Measurements from ENCODE around the gene NPL. TPM values are rescaled to one million over a fixed set of nuclear protein-coding genes. Genes with fewer than 3 reads are reported as not detected.

NPL gene
- polyA plus RNA-seq, 2 of the 4 experiments (the other 2 are of a cell fraction) = 0.80 to 1.0 TPM

DNA sequence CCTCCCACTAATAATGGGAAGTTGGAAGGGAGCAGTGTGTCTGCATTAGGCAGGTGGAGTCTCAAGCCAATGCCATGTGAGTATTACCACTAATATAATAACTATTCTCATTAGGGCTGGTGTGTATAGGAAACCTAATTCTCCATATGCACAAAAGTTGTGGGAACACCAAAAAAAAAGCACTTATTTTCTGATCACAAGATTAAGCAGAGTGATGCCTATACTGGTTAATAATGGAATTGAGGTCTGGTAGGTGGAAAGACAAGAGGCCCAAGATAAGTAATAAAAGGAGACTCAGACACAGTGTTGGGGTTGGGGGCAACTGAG lies 7.0 kb upstream of the NPL start:
- no peak for DNase-seq (ENCODE audit: low read depth in 1 of 2, low spot score in 1 of 2)
- ChIA-PET CTCF (interaction anchor here (0.6 to 13.8 kb wide), 20 partner anchors 9 to 700 kb away, joined by 3 to 415 read pairs (median 4); partner anchors contain the start of genes RGS16, RGSL1 and RNASEL), POLR2A (no interaction called here)
- Histone ChIP-seq H3K9me3 (no peaks in the 10 kb centered on the region), H3K4me3 (no peak overlapping the region), H3K4me1 (no peaks in the 10 kb centered on the region), H3K27ac (no peak overlapping the region), H3K4me2 (no peak overlapping the region)
- no peak for FAIRE-seq
- no peak for ATAC-seq
- TF ChIP-seq POLR2A (IDR thresholded peaks at IDR 0.05; ENCODE audit: low read length) (no peak), HOXB5 (CRISPR knock-in tag; IDR thresholded peaks at IDR 0.05) (no peak), TFCP2L1 (CRISPR knock-in tag; IDR thresholded peaks at IDR 0.05) (no peak), CHD4 (IDR thresholded peaks at IDR 0.05; ENCODE audit: borderline replicate concordance) (no peak), NPAS2 (CRISPR knock-in tag; IDR thresholded peaks at IDR 0.05; ENCODE audit: borderline replicate concordance) (no peak), NFE2L2 (conservative IDR thresholded peaks at IDR 0.05; ENCODE audit: low read length) (no peak), HDAC2 (IDR thresholded peaks at IDR 0.05) (no peak), MAFK (IDR thresholded peaks at IDR 0.05; ENCODE audit: partially characterized antibody) (no peak), MYC (IDR thresholded peaks at IDR 0.05; ENCODE audit: borderline replicate concordance, low read length) (no peak), HOXA7 (CRISPR knock-in tag; IDR thresholded peaks at IDR 0.05) (no peak), JUN (IDR thresholded peaks at IDR 0.05) (no peak), PHF8 (IDR thresholded peaks at IDR 0.05; ENCODE audit: borderline replicate concordance, low read depth) (no peak), FOSL2 (IDR thresholded peaks at IDR 0.05) (no peak), FOSL2 (CRISPR knock-in tag; IDR thresholded peaks at IDR 0.05) (no peak), RFX5 (IDR thresholded peaks at IDR 0.05) (no peak)
- TF ChIP-seq, protein P1, sequence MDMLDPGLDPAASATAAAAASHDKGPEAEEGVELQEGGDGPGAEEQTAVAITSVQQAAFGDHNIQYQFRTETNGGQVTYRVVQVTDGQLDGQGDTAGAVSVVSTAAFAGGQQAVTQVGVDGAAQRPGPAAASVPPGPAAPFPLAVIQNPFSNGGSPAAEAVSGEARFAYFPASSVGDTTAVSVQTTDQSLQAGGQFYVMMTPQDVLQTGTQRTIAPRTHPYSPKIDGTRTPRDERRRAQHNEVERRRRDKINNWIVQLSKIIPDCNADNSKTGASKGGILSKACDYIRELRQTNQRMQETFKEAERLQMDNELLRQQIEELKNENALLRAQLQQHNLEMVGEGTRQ (IDR thresholded peaks at IDR 0.05) = no peak

DNA sequence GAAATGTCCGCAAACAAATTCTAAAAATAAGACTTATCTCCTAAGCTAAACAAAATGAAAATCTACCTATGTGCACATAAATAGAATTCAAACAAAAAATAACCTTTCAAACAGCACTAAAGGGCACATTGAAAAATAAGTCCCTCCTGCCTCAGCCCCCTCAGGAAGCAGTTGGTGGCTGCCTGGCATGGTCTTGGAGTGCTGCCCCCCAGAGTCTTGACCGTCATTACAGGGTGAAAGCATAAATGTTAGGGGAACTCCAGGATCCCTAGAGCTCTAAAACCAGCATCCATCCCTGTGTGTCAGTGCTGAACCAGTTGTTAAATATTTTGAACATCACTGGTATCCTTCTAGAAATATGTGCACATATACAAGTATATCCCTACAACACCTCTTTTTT lies 6.5 kb upstream of the NPL start:
- no peaks in the 10 kb centered on the region for H3K4me1 ChIP-seq
- H3K27ac ChIP-seq = no peak overlapping the region
- no peak overlapping the region for H3K4me3 ChIP-seq
- no peak for TF ChIP-seq ZNF302 (CRISPR knock-in tag; IDR thresholded peaks at IDR 0.05)
- TF ChIP-seq HOXB5 (CRISPR knock-in tag; IDR thresholded peaks at IDR 0.05) = no peak
- TF ChIP-seq RNF2 (IDR thresholded peaks at IDR 0.05; ENCODE audit: borderline replicate concordance, low read depth) = no peak
- no peak for TF ChIP-seq MAZ (IDR thresholded peaks at IDR 0.05; ENCODE audit: borderline replicate concordance, low read depth, low read length)
- TF ChIP-seq, protein P1 (IDR thresholded peaks at IDR 0.05) = no peak
- TF ChIP-seq, protein P2, sequence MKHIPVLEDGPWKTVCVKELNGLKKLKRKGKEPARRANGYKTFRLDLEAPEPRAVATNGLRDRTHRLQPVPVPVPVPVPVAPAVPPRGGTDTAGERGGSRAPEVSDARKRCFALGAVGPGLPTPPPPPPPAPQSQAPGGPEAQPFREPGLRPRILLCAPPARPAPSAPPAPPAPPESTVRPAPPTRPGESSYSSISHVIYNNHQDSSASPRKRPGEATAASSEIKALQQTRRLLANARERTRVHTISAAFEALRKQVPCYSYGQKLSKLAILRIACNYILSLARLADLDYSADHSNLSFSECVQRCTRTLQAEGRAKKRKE (CRISPR knock-in tag; IDR thresholded peaks at IDR 0.05; ENCODE audit: low read depth) = no peak
- TF ChIP-seq, protein P3, sequence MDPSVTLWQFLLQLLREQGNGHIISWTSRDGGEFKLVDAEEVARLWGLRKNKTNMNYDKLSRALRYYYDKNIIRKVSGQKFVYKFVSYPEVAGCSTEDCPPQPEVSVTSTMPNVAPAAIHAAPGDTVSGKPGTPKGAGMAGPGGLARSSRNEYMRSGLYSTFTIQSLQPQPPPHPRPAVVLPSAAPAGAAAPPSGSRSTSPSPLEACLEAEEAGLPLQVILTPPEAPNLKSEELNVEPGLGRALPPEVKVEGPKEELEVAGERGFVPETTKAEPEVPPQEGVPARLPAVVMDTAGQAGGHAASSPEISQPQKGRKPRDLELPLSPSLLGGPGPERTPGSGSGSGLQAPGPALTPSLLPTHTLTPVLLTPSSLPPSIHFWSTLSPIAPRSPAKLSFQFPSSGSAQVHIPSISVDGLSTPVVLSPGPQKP (IDR thresholded peaks at IDR 0.05; ENCODE audit: low read depth, low read length) = no peak
- no peak for TF ChIP-seq FOSB (CRISPR knock-in tag; IDR thresholded peaks at IDR 0.05)
- no peak for TF ChIP-seq BHLHE40 (IDR thresholded peaks at IDR 0.05; ENCODE audit: low read depth, low read length)
- TF ChIP-seq, protein P4, sequence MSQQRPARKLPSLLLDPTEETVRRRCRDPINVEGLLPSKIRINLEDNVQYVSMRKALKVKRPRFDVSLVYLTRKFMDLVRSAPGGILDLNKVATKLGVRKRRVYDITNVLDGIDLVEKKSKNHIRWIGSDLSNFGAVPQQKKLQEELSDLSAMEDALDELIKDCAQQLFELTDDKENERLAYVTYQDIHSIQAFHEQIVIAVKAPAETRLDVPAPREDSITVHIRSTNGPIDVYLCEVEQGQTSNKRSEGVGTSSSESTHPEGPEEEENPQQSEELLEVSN (IDR thresholded peaks at IDR 0.05; ENCODE audit: borderline replicate concordance, low read depth) = no peak
- TF ChIP-seq CHD4 (IDR thresholded peaks at IDR 0.05; ENCODE audit: borderline replicate concordance) = no peak
- no peak for TF ChIP-seq TFCP2L1 (CRISPR knock-in tag; IDR thresholded peaks at IDR 0.05)
- no peaks in the 10 kb centered on the region for H3K9me3 ChIP-seq
- H3K4me2 ChIP-seq = no peak overlapping the region
- ATAC-seq (no peak), DNase-seq (ENCODE audit: low read depth in 1 of 2, low spot score in 1 of 2) (no peak), FAIRE-seq (no peak)
- CTCF ChIA-PET = interaction anchor here (1.0 to 13.8 kb wide), 19 partner anchors 9 to 701 kb away, joined by 3 to 415 read pairs (median 5); partner anchors contain the start of genes RGS16, RGSL1 and RNASEL
- POLR2A ChIA-PET = no interaction called here
- WGBS (ENCODE audit: missing lambda C conversion rate) = 57% methylated on average over 2 of the region's 2 CpGs
